HepG2 (cell line): ENCODE data around the gene ELP5. TPM values are rescaled to one million over a fixed set of nuclear protein-coding genes. Genes with fewer than 3 reads are reported as not detected.

Experiments
- ATAC-seq: fragments of 200-7000 bp; cut with Tn5 transposase; 3 replicates; pipeline ENCODE4 v1.9.1; 2020; ENCODE audit warnings: mild to moderate bottlenecking, moderate library complexity
- BruUV-seq: library from RNA; stranded (reverse); fragments of 400-500 nt; replicated peaks from 2 replicates; lab custom pipeline; 2021; lab: Mats Ljungman, UMichigan
- CTCF ChIA-PET: fragments of 300-600 bp; formaldehyde crosslinking; extraction: SDS; loops from one replicate; lab custom pipeline; 2021; ENCODE audit warnings: low total read pairs, inconsistent platforms, low intra/inter-chr PET ratio; lab: Yijun Ruan, JAX
- POLR2A ChIA-PET: fragments of 350-600 bp; sonication (Branson Sonifier 250); formaldehyde crosslinking; loops from one replicate; lab custom pipeline; 2020; ENCODE audit warnings: antibody characterized with exemption, inconsistent platforms; lab: Yijun Ruan, JAX
- DNase-seq: peaks from one replicate; pipeline ENCODE4 v3.0.0-alpha.2; 2015; ENCODE audit warnings: low spot score
- FAIRE-seq: peaks from 3 replicates; lab custom pipeline; 2011; peaks lifted over from hg19 to GRCh38; lab: Jason Lieb, UNC
- H2AFZ ChIP-seq: one replicate; pipeline ENCODE4 v1.6.1; 2011; ENCODE audit warnings: low read length, inconsistent platforms
- H3K27ac ChIP-seq: fragments of 300-600 bp; 3 replicates; pipeline ENCODE4 v1.8.0; 2011; ENCODE audit warnings: mixed run types, mild to moderate bottlenecking, mixed read lengths, low read length, inconsistent platforms; ENCODE audit not compliant: insufficient read depth; ENCODE audit errors: extremely low read length
- H3K27me3 ChIP-seq, 2 experiments: fragments of 200-600 bp in 1 of 2; 2 replicates in 1 of 2; 3 replicates in 1 of 2; pipeline versions ENCODE4 v1.6.0 to v1.8.0; 2011; ENCODE audit warnings: low read length in 2 of 2, mild to moderate bottlenecking in 2 of 2, moderate library complexity in 2 of 2, inconsistent platforms in 1 of 2; ENCODE audit not compliant: insufficient read depth in 2 of 2, control insufficient read depth in 1 of 2
- H3K36me3 ChIP-seq, 2 experiments: fragments of 200-600 bp in 1 of 2; replicated peaks in 1 of 2; 2 replicates in 1 of 2; 3 replicates in 1 of 2; pipeline versions ENCODE4 v1.5.1 to v1.8.0; 2011; ENCODE audit warnings: low read length in 2 of 2, inconsistent platforms in 1 of 2; ENCODE audit not compliant: insufficient read depth in 2 of 2, control insufficient read depth in 1 of 2
- H3K4me1 ChIP-seq: 2 replicates; pipeline ENCODE4 v1.5.1; 2012; ENCODE audit warnings: low read length, inconsistent platforms; ENCODE audit not compliant: insufficient read depth
- H3K4me2 ChIP-seq: 2 replicates; pipeline ENCODE4 v1.6.0; 2011; ENCODE audit warnings: low read depth, low read length, inconsistent platforms
- H3K4me3 ChIP-seq, 3 experiments: fragments of 200-600 bp in 1 of 3; sonication (generic), shearing (Covaris generic) in 1 of 3; replicated peaks in 1 of 3; 2 replicates each; pipeline ENCODE4 v1.5.1; 2011 to 2016; ENCODE audit warnings: low read length in 3 of 3, inconsistent platforms in 2 of 3, low read depth in 2 of 3, mild to moderate bottlenecking in 2 of 3, control low read depth in 1 of 3, mixed read lengths in 1 of 3; ENCODE audit not compliant: insufficient read depth in 1 of 3
- H3K79me2 ChIP-seq: one replicate; pipeline ENCODE4 v1.6.1; 2011; ENCODE audit warnings: low read length, inconsistent platforms; ENCODE audit not compliant: insufficient read depth
- H3K9ac ChIP-seq: 2 replicates; pipeline ENCODE4 v1.6.0; 2011; ENCODE audit warnings: mild to moderate bottlenecking, low read depth, low read length, inconsistent platforms; ENCODE audit not compliant: insufficient read depth
- H3K9me3 ChIP-seq: 2 replicates; pipeline ENCODE4 v1.5.1; 2012; ENCODE audit warnings: mild to moderate bottlenecking, low read length
- H4K20me1 ChIP-seq: 2 replicates; pipeline ENCODE4 v1.6.0; 2011; ENCODE audit warnings: inconsistent platforms, mild to moderate bottlenecking, low read length, moderate library complexity; ENCODE audit not compliant: insufficient read depth
- AGO1 ChIP-seq: fragments of 200-400 bp; formaldehyde crosslinking; IDR thresholded peaks from 2 replicates; pipeline ENCODE4 v1.6.1; 2017; ENCODE audit warnings: mild to moderate bottlenecking, low read depth, low read length, moderate library complexity; ENCODE audit not compliant: poor library complexity, severe bottlenecking
- AGO2 ChIP-seq: fragments of 200-400 bp; formaldehyde crosslinking; optimal IDR thresholded peaks from 2 replicates; pipeline ENCODE3; 2017; ENCODE audit warnings: mild to moderate bottlenecking, low read depth, low read length, moderate library complexity
- HNRNPK ChIP-seq: fragments of 200-400 bp; formaldehyde crosslinking; IDR thresholded peaks from 2 replicates; pipeline ENCODE4 v1.6.1; 2018; ENCODE audit warnings: low read length, low read depth, moderate library complexity, mild to moderate bottlenecking; ENCODE audit not compliant: poor library complexity, severe bottlenecking
- KDM5B ChIP-seq: sonication (generic); formaldehyde crosslinking; IDR thresholded peaks from 2 replicates; pipeline ENCODE4 v1.4.0; 2020; ENCODE audit warnings: missing genetic modification reagents, mild to moderate bottlenecking, borderline replicate concordance
- RBFOX2 ChIP-seq: fragments of 200-400 bp; formaldehyde crosslinking; IDR thresholded peaks from 2 replicates; pipeline ENCODE4 v1.6.1; 2017; ENCODE audit warnings: low read depth, mild to moderate bottlenecking, low read length
- ZNF510 ChIP-seq: sonication (generic); formaldehyde crosslinking; IDR thresholded peaks from 2 replicates; pipeline ENCODE4 v1.4.0; 2020; ENCODE audit warnings: low read depth, mild to moderate bottlenecking, missing genetic modification reagents
- WGBS: methylation state at CpG from one replicate; pipeline ENCODE4 v1.1.6; 2017; ENCODE audit warnings: low lambda C conversion rate; 5-methylcytosine and 5-hydroxymethylcytosine counted together
- in situ Hi-C: cut with HindIII; loops from 2 replicates; pipeline ENCODE4 v1.10.0; 2017; ENCODE audit warnings: low pct_unique_long_range_greater_than_20kb; ENCODE audit not compliant: extremely low pct_ligation_motif_present
- intact Hi-C: fragments of 100-400 bp; cut with micrococcal nuclease; formaldehyde crosslinking; loops from one replicate; pipeline ENCODE4 v1.10.0; 2022; ENCODE audit not compliant: unreplicated experiment
- polyA plus RNA-seq, 8 experiments: library from polyadenylated mRNA; depleted of rRNA in 3 of 8; stranded (reverse) in 7 of 8; unstranded in 1 of 8; fragments of >200 nt; fragmentation: Illumina TruSeq in 4 of 8; extraction: Trizol in 4 of 8; gene quantifications; 2 replicates each; pipeline versions ENCODE4 v1.2.1 to v1.2.3, GENCODE V29; 2011 to 2016; ENCODE audit warnings: low read depth in 4 of 8, missing spikeins in 1 of 8, mixed read lengths in 1 of 8; ENCODE audit not compliant: insufficient read depth in 1 of 8
- total RNA-seq, 5 experiments: library from RNA; depleted of rRNA; stranded (reverse); fragments of >200 nt; fragmentation: Illumina TruSeq; extraction: Trizol; gene quantifications; 2 replicates each; pipeline ENCODE4 v1.2.3, GENCODE V29; 2016; ENCODE audit warnings: low read depth in 1 of 5
- TF ChIP-seq, protein P1 (sequence below): IDR thresholded peaks from 2 replicates; pipeline ENCODE4 v1.6.1; 2016; ENCODE audit warnings: mild to moderate bottlenecking, missing biosample characterization, missing genetic modification reagents

The ELP5 gene
- total and polyA plus RNA-seq, 2 of the 13 experiments (the other 11 are each of a cell fraction or from before 2014, with no cell fraction given) = 67.6 to 69.8 TPM

DNA sequence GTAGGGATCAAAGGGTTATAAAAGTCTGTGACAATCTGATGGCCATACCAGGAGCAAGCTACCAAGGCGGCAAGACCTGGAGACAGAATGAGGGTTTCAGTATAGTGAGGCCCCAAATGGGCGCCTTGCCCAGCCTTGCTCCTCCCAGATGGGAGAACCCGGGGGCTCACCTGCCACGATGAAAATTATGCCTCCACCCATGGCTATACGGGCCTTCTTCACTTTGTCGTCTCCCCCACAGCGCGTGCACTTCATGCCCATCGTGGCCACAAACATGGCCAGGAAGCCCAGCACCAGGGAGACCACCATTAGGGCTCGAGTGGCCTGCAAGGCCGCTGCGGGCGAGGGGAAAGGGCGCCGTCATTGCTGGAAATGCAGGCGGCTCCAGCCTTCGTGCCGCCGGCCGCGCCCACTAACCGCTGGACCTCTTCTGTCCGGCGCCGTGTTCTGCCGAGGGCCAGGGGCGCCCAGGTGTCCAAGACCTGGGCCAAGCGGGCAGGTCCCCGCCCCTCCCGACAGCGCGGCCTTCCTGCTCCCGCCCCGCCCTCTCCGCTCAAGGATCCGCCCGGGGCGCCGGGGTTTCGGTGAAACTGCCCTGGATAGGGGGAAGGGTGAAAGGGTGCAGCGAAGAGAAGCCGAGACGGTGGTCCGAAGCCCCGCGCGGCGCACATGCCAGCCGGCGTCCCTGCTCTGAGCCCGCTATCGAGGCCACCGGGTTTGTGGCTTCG lies 8.8 kb downstream of the ELP5 start (continued):
- TF ChIP-seq, protein P1, sequence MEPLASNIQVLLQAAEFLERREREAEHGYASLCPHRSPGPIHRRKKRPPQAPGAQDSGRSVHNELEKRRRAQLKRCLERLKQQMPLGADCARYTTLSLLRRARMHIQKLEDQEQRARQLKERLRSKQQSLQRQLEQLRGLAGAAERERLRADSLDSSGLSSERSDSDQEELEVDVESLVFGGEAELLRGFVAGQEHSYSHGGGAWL = no peak

DNA sequence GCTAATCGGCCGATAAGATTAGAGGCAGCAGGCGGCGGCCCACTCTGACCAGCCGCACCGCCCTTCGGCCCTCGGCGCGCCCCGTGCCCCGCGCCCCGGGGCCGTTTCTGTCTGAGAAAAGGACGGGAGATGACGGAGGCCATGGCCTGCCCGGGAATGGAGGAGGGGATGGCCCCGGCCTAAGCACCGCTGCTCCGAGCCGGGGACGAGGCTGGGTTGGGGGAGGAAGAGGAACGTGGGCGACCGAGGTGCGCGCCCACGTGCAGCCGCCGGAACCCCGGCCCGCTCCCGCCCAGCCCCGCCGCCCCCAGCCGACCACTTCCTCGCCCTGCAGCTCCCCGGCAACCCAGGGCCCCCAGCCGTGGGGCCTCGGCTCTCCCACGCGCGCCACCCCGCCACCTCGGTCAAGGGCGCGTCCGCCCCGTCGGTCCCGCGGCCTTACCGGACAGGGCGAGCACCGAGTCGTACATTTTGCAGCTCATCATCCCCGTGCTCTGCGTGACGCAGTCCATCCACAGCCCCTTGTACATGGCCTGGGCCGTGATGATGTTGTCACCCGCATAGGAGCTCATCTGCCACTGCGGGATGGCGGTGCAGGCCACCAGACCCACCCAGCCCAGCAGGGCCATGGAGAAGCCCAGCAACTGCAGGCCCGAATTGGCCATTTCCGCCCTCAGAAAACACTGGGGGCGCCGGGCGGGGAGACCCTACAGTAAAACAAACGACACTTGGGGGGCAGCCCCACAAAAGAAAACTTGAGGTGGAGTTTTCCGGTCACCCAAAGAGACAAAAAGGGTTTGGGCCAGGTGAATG lies 9.6 kb downstream of the ELP5 start:
- H3K27ac ChIP-seq = no peak overlapping the region
- H3K4me1 ChIP-seq = peaks cover 70% of the 10 kb centered on the region
- H4K20me1 ChIP-seq = no peaks in the 10 kb centered on the region
- no peaks in the 10 kb centered on the region for H3K27me3 ChIP-seq
- POLR2A ChIA-PET = no interaction called here
- FAIRE-seq (no peak), ATAC-seq (no peak), DNase-seq (no peak)
- no peaks in the 10 kb centered on the region for H3K9me3 ChIP-seq
- H2AFZ ChIP-seq = no peak overlapping the region
- 0 out of 5 replicates have a peak, but pooled peaks cover 0 to 3% of the 10 kb centered on the region in 2 experiments for H3K36me3 ChIP-seq
- H3K4me3 ChIP-seq = no peak overlapping the region
- in situ Hi-C loops (no loop called here), intact Hi-C loops (no loop called here)
- no TSS peak for BruUV-seq
- H3K4me2 ChIP-seq = no peak overlapping the region
- H3K79me2 ChIP-seq = no peaks in the 10 kb centered on the region
- WGBS = 98% methylated on average over 66 of the region's 71 CpGs
- H3K9ac ChIP-seq = no peak overlapping the region
- TF ChIP-seq HNRNPK (peak; percentile 17), RBFOX2 (peak; percentile 39; the same call in 1 of the 2 replicates), AGO1 (peak; percentile 54), ZNF510 (CRISPR knock-in tag) (no peak), AGO2 (peak; percentile 7), KDM5B (CRISPR knock-in tag) (no peak)
- TF ChIP-seq, all 625 proteins: peak for 4
- CTCF ChIA-PET = no interaction called here
